Measurements from ENCODE around the gene SGCG.

DNA sequence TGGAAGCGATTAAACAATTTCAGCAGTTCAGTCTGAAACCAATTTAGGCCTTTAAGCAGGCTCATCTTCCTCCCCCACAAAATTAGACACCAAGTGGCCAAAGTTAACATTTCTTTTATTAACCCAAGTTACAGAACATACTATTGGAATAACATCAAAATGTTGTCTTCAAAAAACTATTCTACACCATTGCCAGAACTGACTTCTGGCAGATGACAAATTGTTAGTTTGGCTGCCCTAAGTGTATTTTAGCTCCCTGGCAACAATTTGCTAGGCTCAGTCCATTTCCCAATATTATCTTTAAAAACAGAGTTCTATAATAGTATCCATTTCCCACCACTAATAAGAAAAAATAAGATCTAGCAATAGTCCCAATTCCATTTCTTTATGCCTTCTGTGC, 107.8 kb downstream of the SGCG start:
- TF ChIP-seq TAF1 (IDR thresholded peaks at IDR 0.05; ENCODE audit: borderline replicate concordance, insufficient read depth, low read length), result no peak
- TF ChIP-seq REST (IDR thresholded peaks at IDR 0.05; ENCODE audit: insufficient read depth in 1 of 2, low read depth in 2 of 2, low read length in 2 of 2), result no peak
- TF ChIP-seq POLR2AphosphoS5 (IDR thresholded peaks at IDR 0.05; ENCODE audit: low read depth, low read length), result no peak
